CD4-positive, alpha-beta T cell treated with Interleukin-15 for 1 hour (primary cell): ENCODE data around the gene LTBP2.

ENCODE experiments used
- DNase-seq: peaks from one replicate; pipeline ENCODE4 v3.0.0-alpha.2; 2020

The LTBP2 gene

GRCh38 chr14:74569806-74570591 lies 42.0 kb downstream of the LTBP2 start:
- DNase-seq: no peak

GRCh38 chr14:74569387-74569786 lies 42.6 kb downstream of the LTBP2 start:
- no peak for DNase-seq

GRCh38 chr14:74568911-74569310 lies 43.1 kb downstream of the LTBP2 start:
- DNase-seq: no peak

GRCh38 chr14:74568380-74568649 lies 43.7 kb downstream of the LTBP2 start:
- DNase-seq: no peak

- no peak for DNase-seq
Measured at GRCh38 chr14:74567646-74568379, 44.2 kb downstream of the LTBP2 start.

- no peak for DNase-seq
Measured at GRCh38 chr14:74567219-74567618, 44.8 kb downstream of the LTBP2 start.

- no peak for DNase-seq
Measured at GRCh38 chr14:74566174-74567141, 45.6 kb downstream of the LTBP2 start.

GRCh38 chr14:74563586-74564159 lies 48.4 kb downstream of the LTBP2 start:
- DNase-seq: no peak

- DNase-seq: no peak
Measured at GRCh38 chr14:74563233-74563585, 48.8 kb downstream of the LTBP2 start.

- DNase-seq: no peak
Measured at GRCh38 chr14:74562515-74563232, 49.4 kb downstream of the LTBP2 start.

- no peak for DNase-seq
Measured at GRCh38 chr14:74558655-74559054, 53.4 kb downstream of the LTBP2 start.

GRCh38 chr14:74557691-74558090 lies 54.3 kb downstream of the LTBP2 start:
- DNase-seq: no peak

- DNase-seq: no peak
Measured at GRCh38 chr14:74555476-74556050, 56.5 kb downstream of the LTBP2 start.

- DNase-seq: no peak
Measured at GRCh38 chr14:74554742-74555362, 57.2 kb downstream of the LTBP2 start.

GRCh38 chr14:74552623-74553022 lies 59.4 kb downstream of the LTBP2 start:
- DNase-seq: no peak

GRCh38 chr14:74551431-74552371 lies 60.3 kb downstream of the LTBP2 start:
- no peak for DNase-seq

GRCh38 chr14:74551001-74551400 lies 61.0 kb downstream of the LTBP2 start:
- no peak for DNase-seq

GRCh38 chr14:74550071-74550470 lies 62.0 kb downstream of the LTBP2 start:
- no peak for DNase-seq

GRCh38 chr14:74549588-74549987 lies 62.4 kb downstream of the LTBP2 start:
- DNase-seq: no peak

- no peak for DNase-seq
Measured at GRCh38 chr14:74548881-74549280, 63.2 kb downstream of the LTBP2 start.
